ENCODE data around the gene FCRL3.

The FCRL3 gene

GRCh38 chr1:157700305-157700704 is 264 bp downstream of the FCRL3 start:
- DNase-seq (ENCODE audit: low spot score): no peak
- H3K36me3 ChIP-seq (ENCODE audit: low read depth): no peaks in the 10 kb centered on the region
- H3K4me1 ChIP-seq (ENCODE audit: insufficient read depth, poor library complexity, severe bottlenecking): no peaks in the 10 kb centered on the region
- no peaks in the 10 kb centered on the region for H3K9me3 ChIP-seq (ENCODE audit: severe bottlenecking)
- H3K27me3 ChIP-seq (ENCODE audit: insufficient read depth, poor library complexity, severe bottlenecking): peaks cover 27% of the 10 kb centered on the region
- no peak for ATAC-seq (ENCODE audit: low read depth)
- no peak overlapping the region for H3K27ac ChIP-seq (ENCODE audit: poor library complexity, severe bottlenecking)
- TF ChIP-seq CTCF (IDR thresholded peaks at IDR 0.05; ENCODE audit: poor library complexity, severe bottlenecking): no peak
- no peak overlapping the region for H3K4me3 ChIP-seq (ENCODE audit: severe bottlenecking)

- Histone ChIP-seq H3K4me3 (ENCODE audit: severe bottlenecking) (no peak overlapping the region), H3K4me1 (ENCODE audit: insufficient read depth, poor library complexity, severe bottlenecking) (no peaks in the 10 kb centered on the region), H3K9me3 (ENCODE audit: severe bottlenecking) (no peaks in the 10 kb centered on the region), H3K36me3 (ENCODE audit: low read depth) (no peaks in the 10 kb centered on the region), H3K27me3 (ENCODE audit: insufficient read depth, poor library complexity, severe bottlenecking) (peaks cover 27% of the 10 kb centered on the region), H3K27ac (ENCODE audit: poor library complexity, severe bottlenecking) (no peak overlapping the region)
- no peak for DNase-seq (ENCODE audit: low spot score)
- ATAC-seq (ENCODE audit: low read depth): no peak
- no peak for TF ChIP-seq CTCF (IDR thresholded peaks at IDR 0.05; ENCODE audit: poor library complexity, severe bottlenecking)
Measured at GRCh38 chr1:157697781-157698569, 2.6 kb downstream of the FCRL3 start.

GRCh38 chr1:157696966-157697628 is 3.5 kb downstream of the FCRL3 start:
- Histone ChIP-seq H3K27me3 (ENCODE audit: insufficient read depth, poor library complexity, severe bottlenecking) (peaks cover 27% of the 10 kb centered on the region), H3K27ac (ENCODE audit: poor library complexity, severe bottlenecking) (no peak overlapping the region), H3K36me3 (ENCODE audit: low read depth) (no peaks in the 10 kb centered on the region), H3K4me1 (ENCODE audit: insufficient read depth, poor library complexity, severe bottlenecking) (no peaks in the 10 kb centered on the region), H3K9me3 (ENCODE audit: severe bottlenecking) (no peaks in the 10 kb centered on the region), H3K4me3 (ENCODE audit: severe bottlenecking) (no peak overlapping the region)
- ATAC-seq (ENCODE audit: low read depth) (no peak), DNase-seq (ENCODE audit: low spot score) (no peak)
- TF ChIP-seq CTCF (IDR thresholded peaks at IDR 0.05; ENCODE audit: poor library complexity, severe bottlenecking): no peak

- Histone ChIP-seq H3K4me3 (ENCODE audit: severe bottlenecking) (no peak overlapping the region), H3K9me3 (ENCODE audit: severe bottlenecking) (no peaks in the 10 kb centered on the region), H3K27me3 (ENCODE audit: insufficient read depth, poor library complexity, severe bottlenecking) (peaks cover 20% of the 10 kb centered on the region), H3K36me3 (ENCODE audit: low read depth) (no peaks in the 10 kb centered on the region), H3K4me1 (ENCODE audit: insufficient read depth, poor library complexity, severe bottlenecking) (no peaks in the 10 kb centered on the region), H3K27ac (ENCODE audit: poor library complexity, severe bottlenecking) (no peak overlapping the region)
- no peak for DNase-seq (ENCODE audit: low spot score)
- ATAC-seq (ENCODE audit: low read depth): no peak
- TF ChIP-seq CTCF (IDR thresholded peaks at IDR 0.05; ENCODE audit: poor library complexity, severe bottlenecking): no peak
Measured at GRCh38 chr1:157695417-157695816, 5.2 kb downstream of the FCRL3 start.

Measured in RWPE2 (cell line).